Stimulated activated naive CD8-positive, alpha-beta T cell treated with anti-CD3 and anti-CD28 coated beads, Interleukin-15, Interleukin-2, amounts not matched to agents 100 U/mL and 50 U/mL, for 24 hours (primary cell): ENCODE results near the gene RESF1.

ENCODE experiments used
- ATAC-seq: fragments of 150-1000 bp; cut with Tn5 transposase; one replicate; pipeline ENCODE4 v1.10.0; 2021
- DNase-seq: peaks from one replicate; pipeline ENCODE4 v3.0.0; 2021

The RESF1 gene

GRCh38 chr12:31961137-31961536 lies 1.9 kb downstream of the RESF1 start:
- no peak for ATAC-seq
- no peak for DNase-seq

GRCh38 chr12:31962076-31962475 lies 2.9 kb downstream of the RESF1 start:
- ATAC-seq (no peak), DNase-seq (no peak)

GRCh38 chr12:31964280-31964679 lies 5.1 kb downstream of the RESF1 start:
- ATAC-seq, result no peak
- DNase-seq, result no peak

GRCh38 chr12:31965090-31965489 lies 5.9 kb downstream of the RESF1 start:
- DNase-seq, result peak; percentile 45
- ATAC-seq, result peak; percentile 60

GRCh38 chr12:31966558-31967205 lies 7.5 kb downstream of the RESF1 start:
- DNase-seq, result no peak
- ATAC-seq, result peak; percentile 40

GRCh38 chr12:31967539-31967938 lies 8.3 kb downstream of the RESF1 start:
- no peak for DNase-seq
- no peak for ATAC-seq

GRCh38 chr12:31970199-31970598 lies 11.0 kb downstream of the RESF1 start:
- DNase-seq (no peak), ATAC-seq (no peak)

GRCh38 chr12:31973818-31974217 lies 14.6 kb downstream of the RESF1 start:
- DNase-seq, result no peak
- no peak for ATAC-seq

GRCh38 chr12:31974673-31975072 lies 15.5 kb downstream of the RESF1 start:
- ATAC-seq (no peak), DNase-seq (no peak)

GRCh38 chr12:31984806-31985591 lies 25.8 kb downstream of the RESF1 start:
- no peak for DNase-seq
- no peak for ATAC-seq

GRCh38 chr12:31985832-31986231 lies 26.6 kb downstream of the RESF1 start:
- no peak for ATAC-seq
- no peak for DNase-seq

- DNase-seq (no peak), ATAC-seq (no peak)
Observed at GRCh38 chr12:31989571-31990362, 30.6 kb downstream of the RESF1 start.

- DNase-seq (no peak), ATAC-seq (peak; percentile 59)
Observed at GRCh38 chr12:31991146-31991545, 31.9 kb downstream of the RESF1 start.

GRCh38 chr12:31991815-31992214 lies 32.6 kb downstream of the RESF1 start:
- no peak for DNase-seq
- peak; percentile 73 for ATAC-seq

- DNase-seq (no peak), ATAC-seq (no peak)
Observed at GRCh38 chr12:31999692-32000091, 40.5 kb downstream of the RESF1 start.

- DNase-seq (no peak), ATAC-seq (no peak)
Observed at GRCh38 chr12:32000373-32001005, 41.3 kb downstream of the RESF1 start.

- DNase-seq (no peak), ATAC-seq (no peak)
Observed at GRCh38 chr12:32002848-32003493, 43.8 kb downstream of the RESF1 start.

GRCh38 chr12:32003654-32004053 lies 44.4 kb downstream of the RESF1 start:
- ATAC-seq, result no peak
- DNase-seq, result no peak

- DNase-seq, result no peak
- ATAC-seq, result no peak
Observed at GRCh38 chr12:32005496-32006125, 46.4 kb downstream of the RESF1 start.
